WTC11 (cell line): ENCODE data around the gene MRPL20. TPM values are rescaled to one million over a fixed set of nuclear protein-coding genes. Genes with fewer than 3 reads are reported as not detected.
"Not testable (repeated sequence)": the region's sequence is repeated elsewhere in the genome, so short reads cannot be mapped to it uniquely, and the experiment has no call there.

ENCODE experiments used
- ATAC-seq: fragments of 200-7000 bp; cut with Tn5 transposase; 2 replicates; pipeline ENCODE4 v1.10.0; 2021; ENCODE audit warnings: mild to moderate bottlenecking, moderate library complexity
- CTCF ChIA-PET: fragments of 300-600 bp; sonication (Branson Sonifier 250); formaldehyde crosslinking; loops from one replicate; lab custom pipeline; 2021; ENCODE audit warnings: antibody characterized with exemption; lab: Charles Lee
- POLR2A ChIA-PET: fragments of 350-600 bp; sonication (Branson Sonifier 250); formaldehyde crosslinking; loops from one replicate; lab custom pipeline; 2021; ENCODE audit warnings: antibody characterized with exemption; lab: Charles Lee
- DNase-seq: peaks from one replicate; pipeline ENCODE4 v3.0.0; 2021; ENCODE audit warnings: low spot score
- H3K27ac Mint-ChIP-seq: 2 replicates; pipeline ENCODE4 v1.8.0; 2021; ENCODE audit warnings: mixed read lengths
- H3K27me3 Mint-ChIP-seq: 2 replicates; pipeline ENCODE4 v1.8.0; 2021; ENCODE audit warnings: low read depth, mild to moderate bottlenecking, moderate library complexity, mixed read lengths
- H3K36me3 Mint-ChIP-seq: 2 replicates; pipeline ENCODE4 v1.8.0; 2021; ENCODE audit warnings: mixed read lengths
- H3K4me1 Mint-ChIP-seq: 2 replicates; pipeline ENCODE4 v1.8.0; 2022; ENCODE audit warnings: mixed read lengths
- H3K4me3 Mint-ChIP-seq: 2 replicates; pipeline ENCODE4 v1.8.0; 2021; ENCODE audit warnings: mild to moderate bottlenecking, moderate library complexity, mixed read lengths
- H3K9me3 Mint-ChIP-seq: 2 replicates; pipeline ENCODE4 v1.8.0; 2021; ENCODE audit warnings: mixed read lengths
- CREB1 ChIP-seq: sonication (generic); formaldehyde crosslinking; IDR thresholded peaks from 2 replicates; pipeline ENCODE4 v1.8.0; 2023; ENCODE audit warnings: mild to moderate bottlenecking, missing genetic modification reagents
- EMX1 ChIP-seq: fragments of 250-450 bp; sonication (Bioruptor Pico); IDR thresholded peaks from 2 replicates; pipeline ENCODE4 v1.8.0; 2021; ENCODE audit warnings: mild to moderate bottlenecking
- ETV6 ChIP-seq: sonication (generic); formaldehyde crosslinking; IDR thresholded peaks from 2 replicates; pipeline ENCODE4 v1.8.1; 2022; ENCODE audit warnings: mild to moderate bottlenecking, missing genetic modification reagents
- FOXK1 ChIP-seq: sonication (generic); formaldehyde crosslinking; IDR thresholded peaks from 2 replicates; pipeline ENCODE4 v1.8.0; 2022; ENCODE audit warnings: mild to moderate bottlenecking, moderate library complexity, missing genetic modification reagents
- FOXP1 ChIP-seq: sonication (generic); formaldehyde crosslinking; IDR thresholded peaks from 2 replicates; pipeline ENCODE4 v1.8.0; 2022; ENCODE audit warnings: missing genetic modification reagents, mild to moderate bottlenecking, moderate library complexity, borderline replicate concordance
- FOXP4 ChIP-seq: sonication (generic); formaldehyde crosslinking; IDR thresholded peaks from 2 replicates; pipeline ENCODE4 v1.8.0; 2022; ENCODE audit warnings: mild to moderate bottlenecking, missing genetic modification reagents
- HMGXB4 ChIP-seq: sonication (generic); formaldehyde crosslinking; IDR thresholded peaks from 2 replicates; pipeline ENCODE4 v1.8.1; 2023; ENCODE audit warnings: mild to moderate bottlenecking, moderate library complexity, missing genetic modification reagents
- KAT7 ChIP-seq: sonication (generic); formaldehyde crosslinking; IDR thresholded peaks from 2 replicates; pipeline ENCODE4 v1.8.1; 2023; ENCODE audit warnings: missing genetic modification reagents, mild to moderate bottlenecking, borderline replicate concordance
- MAX ChIP-seq: sonication (generic); formaldehyde crosslinking; IDR thresholded peaks from 2 replicates; pipeline ENCODE4 v1.8.0; 2022; ENCODE audit warnings: mild to moderate bottlenecking, missing genetic modification reagents
- MXD4 ChIP-seq: fragments of 250-450 bp; sonication (Bioruptor Pico); IDR thresholded peaks from 2 replicates; pipeline ENCODE4 v1.8.0; 2021; ENCODE audit warnings: mild to moderate bottlenecking, moderate library complexity, borderline replicate concordance
- MYBL2 ChIP-seq: sonication (generic); formaldehyde crosslinking; IDR thresholded peaks from 2 replicates; pipeline ENCODE4 v1.8.1; 2023; ENCODE audit warnings: mild to moderate bottlenecking, moderate library complexity, missing genetic modification reagents
- NFYB ChIP-seq: sonication (generic); formaldehyde crosslinking; conservative IDR thresholded peaks from 2 replicates; pipeline ENCODE4 v1.8.0; 2022; ENCODE audit warnings: low read depth, missing genetic modification reagents
- SMAD3 ChIP-seq: sonication (generic); formaldehyde crosslinking; IDR thresholded peaks from 2 replicates; pipeline ENCODE4 v1.8.0; 2022; ENCODE audit warnings: missing genetic modification reagents, mild to moderate bottlenecking, borderline replicate concordance
- TCF7 ChIP-seq: sonication (generic); formaldehyde crosslinking; IDR thresholded peaks from 2 replicates; pipeline ENCODE4 v1.8.0; 2022; ENCODE audit warnings: mild to moderate bottlenecking, low read depth, missing genetic modification reagents, moderate library complexity
- TEAD1 ChIP-seq: sonication (generic); formaldehyde crosslinking; IDR thresholded peaks from 2 replicates; pipeline ENCODE4 v1.8.0; 2022; ENCODE audit warnings: mild to moderate bottlenecking, missing genetic modification reagents
- TEAD4 ChIP-seq: sonication (generic); formaldehyde crosslinking; IDR thresholded peaks from 2 replicates; pipeline ENCODE4 v1.8.0; 2022; ENCODE audit warnings: mild to moderate bottlenecking, missing genetic modification reagents
- ZBTB43 ChIP-seq: sonication (generic); formaldehyde crosslinking; IDR thresholded peaks from 2 replicates; pipeline ENCODE4 v1.8.1; 2023; ENCODE audit warnings: mild to moderate bottlenecking, missing genetic modification reagents
- ZMAT4 ChIP-seq: fragments of 250-450 bp; sonication (Bioruptor Pico); IDR thresholded peaks from 2 replicates; pipeline ENCODE4 v1.9.0; 2021; ENCODE audit warnings: mild to moderate bottlenecking
- ZNF219 ChIP-seq: sonication (generic); formaldehyde crosslinking; IDR thresholded peaks from 2 replicates; pipeline ENCODE4 v1.8.0; 2023; ENCODE audit warnings: missing genetic modification reagents, mild to moderate bottlenecking, borderline replicate concordance
- ZNF416 ChIP-seq: fragments of 250-450 bp; sonication (Bioruptor Pico); IDR thresholded peaks from 2 replicates; pipeline ENCODE4 v1.9.0; 2021; ENCODE audit warnings: mild to moderate bottlenecking, inconsistent platforms
- total RNA-seq: library from RNA; stranded (reverse); gene quantifications from 3 replicates; pipeline ENCODE4 v1.2.3, GENCODE V29; 2021

The MRPL20 gene
- total RNA-seq, 1 experiment from 2014 or later = 156 TPM

GRCh38 chr1:1370771-1371300 is 36.3 kb downstream of the MRPL20 start (continued):
- TF ChIP-seq CREB1 (CRISPR knock-in tag) (no peak), TEAD4 (no peak), FOXP4 (no peak), TCF7 (CRISPR knock-in tag) (no peak)

GRCh38 chr1:1370094-1370493 is 37.0 kb downstream of the MRPL20 start:
- DNase-seq, H3K4me3 Mint-ChIP-seq, POLR2A ChIA-PET, H3K27ac Mint-ChIP-seq, H3K4me1 Mint-ChIP-seq, ATAC-seq, H3K9me3 Mint-ChIP-seq, H3K36me3 Mint-ChIP-seq: not testable (repeated sequence)
- CTCF ChIA-PET = interaction anchor here (0.6 to 2.2 kb wide), 5 partner anchors 11 to 55 kb away, joined by 3 to 8 read pairs (median 4); partner anchors contain the start of gene MXRA8
- H3K27me3 Mint-ChIP-seq = peaks cover 12% of the 10 kb centered on the region

- Mint-ChIP-seq H3K4me3 (no peak overlapping the region), H3K9me3 (no peaks in the 10 kb centered on the region), H3K27ac (no peak overlapping the region), H3K36me3 (no peaks in the 10 kb centered on the region), H3K27me3 (peaks cover 35% of the 10 kb centered on the region)
- POLR2A ChIA-PET = no interaction called here
- DNase-seq = no peak
- TF ChIP-seq CREB1 (CRISPR knock-in tag) (no peak), ZMAT4 (CRISPR knock-in tag) (no peak), ZNF416 (CRISPR knock-in tag) (no peak), SMAD3 (no peak)
- TF ChIP-seq, all 79 proteins: peak for 0
- no peak for ATAC-seq
- CTCF ChIA-PET = no interaction called here
- no peaks in the 10 kb centered on the region for H3K4me1 Mint-ChIP-seq
Observed at GRCh38 chr1:1367315-1367714, 39.8 kb downstream of the MRPL20 start.

GRCh38 chr1:1366699-1367066 is 40.4 kb downstream of the MRPL20 start:
- no peak for DNase-seq
- no peaks in the 10 kb centered on the region for H3K9me3 Mint-ChIP-seq
- no peak for TF ChIP-seq CREB1 (CRISPR knock-in tag)
- TF ChIP-seq MYBL2 (CRISPR knock-in tag) = no peak
- TF ChIP-seq MXD4 (CRISPR knock-in tag) = no peak
- TF ChIP-seq EMX1 = no peak
- no peak for TF ChIP-seq FOXK1 (CRISPR knock-in tag)
- no peak for TF ChIP-seq MAX (CRISPR knock-in tag)
- no peak for TF ChIP-seq KAT7 (CRISPR knock-in tag)
- TF ChIP-seq ZNF219 (CRISPR knock-in tag) = no peak
- TF ChIP-seq TEAD1 = no peak
- no peak for TF ChIP-seq SMAD3
- TF ChIP-seq HMGXB4 = no peak
- TF ChIP-seq NFYB = no peak
- TF ChIP-seq FOXP1 (CRISPR knock-in tag) = no peak
- TF ChIP-seq ETV6 (CRISPR knock-in tag) = no peak
- no peak for TF ChIP-seq ZBTB43 (CRISPR knock-in tag)
- no peak for TF ChIP-seq ZMAT4 (CRISPR knock-in tag)
- TF ChIP-seq, all 79 proteins: peak for 0
- CTCF ChIA-PET = no interaction called here
- Mint-ChIP-seq H3K27ac (no peak overlapping the region), H3K27me3 (peaks cover 40% of the 10 kb centered on the region), H3K36me3 (no peaks in the 10 kb centered on the region), H3K4me3 (no peak overlapping the region), H3K4me1 (peaks cover 6% of the 10 kb centered on the region)
- POLR2A ChIA-PET = no interaction called here
- ATAC-seq = no peak
